Stomach (tissue), 4 donors: ENCODE measurements around the gene SLC38A7.

ENCODE experiments used
- CTCF ChIP-seq, 7 experiments: fragments of 450-650 bp in 4 of 7; fragments of 200-600 bp in 3 of 7; sonication (generic) in 3 of 7; IDR thresholded peaks; one replicate each; pipeline ENCODE4 v1.5.1; 2016 to 2019; ENCODE audit warnings: antibody characterized with exemption in 7 of 7, control low read depth in 2 of 7, mild to moderate bottlenecking in 1 of 7
- POLR2AphosphoS5 ChIP-seq, 3 donors: sonication (generic); formaldehyde crosslinking; IDR thresholded peaks; one replicate each; pipeline ENCODE4 v1.6.1; 2016; ENCODE audit warnings: antibody characterized with exemption in 3 of 3

- TF ChIP-seq CTCF (IDR thresholded peaks at IDR 0.05) (no peak), POLR2AphosphoS5 (IDR thresholded peaks at IDR 0.05) (no peak)
Observed at GRCh38 chr16:58732545-58733247, 48.1 kb upstream of the SLC38A7 start.
